Endothelial cell of umbilical vein (primary cell): ENCODE measurements around the gene FKBP7. TPM values are rescaled to one million over a fixed set of nuclear protein-coding genes. Genes with fewer than 3 reads are reported as not detected.

Source experiments
- BruUV-seq: library from RNA; stranded (reverse); fragments of 400-500 nt; replicated peaks from 2 replicates; lab custom pipeline; 2021; lab: Mats Ljungman, UMichigan
- CTCF ChIA-PET: fragments of 300-600, 350-600 bp; sonication (Branson Sonifier 250); formaldehyde crosslinking; loops from one replicate; lab custom pipeline; 2021; ENCODE audit warnings: antibody characterized with exemption, inconsistent platforms; lab: Charles Lee
- POLR2A ChIA-PET: fragments of 300-600, 350-600 bp; sonication (Branson Sonifier 250); formaldehyde crosslinking; loops from one replicate; lab custom pipeline; 2021; ENCODE audit warnings: antibody characterized with exemption, inconsistent platforms; lab: Charles Lee
- DNase-seq: peaks from one replicate; pipeline ENCODE4 v3.0.0-alpha.2; 2011; ENCODE audit warnings: low read depth, low spot score
- FAIRE-seq: peaks from 2 replicates; lab custom pipeline; 2011; peaks lifted over from hg19 to GRCh38; lab: Jason Lieb, UNC
- H2AFZ ChIP-seq: 2 replicates; pipeline ENCODE4 v1.6.0; 2012; ENCODE audit warnings: low read depth, low read length, control low read depth, inconsistent platforms
- H3K27ac ChIP-seq: 2 replicates; pipeline ENCODE4 v1.5.1; 2011; ENCODE audit warnings: low read depth, mild to moderate bottlenecking, control low read depth, low read length, moderate library complexity; ENCODE audit not compliant: insufficient read depth
- H3K27me3 ChIP-seq, 2 experiments: 2 replicates each; pipeline versions ENCODE4 v1.6.0 to v1.6.1; 2011; ENCODE audit warnings: low read length in 2 of 2, mixed read lengths in 1 of 2; ENCODE audit not compliant: control insufficient read depth in 2 of 2, insufficient read depth in 2 of 2
- H3K36me3 ChIP-seq, 2 experiments: 2 replicates in 1 of 2; 3 replicates in 1 of 2; pipeline ENCODE4 v1.5.1; 2011; ENCODE audit warnings: low read length in 2 of 2, mild to moderate bottlenecking in 1 of 2, moderate library complexity in 1 of 2; ENCODE audit not compliant: control insufficient read depth in 2 of 2, insufficient read depth in 2 of 2; ENCODE audit errors: extremely low read depth in 1 of 2
- H3K4me1 ChIP-seq: 3 replicates; pipeline ENCODE4 v1.5.1; 2011; ENCODE audit warnings: mild to moderate bottlenecking, low read length; ENCODE audit not compliant: control insufficient read depth, insufficient read depth; ENCODE audit errors: extremely low read depth
- H3K4me2 ChIP-seq: 2 replicates; pipeline ENCODE4 v1.6.1; 2011; ENCODE audit warnings: low read length, control low read depth, mixed read lengths; ENCODE audit not compliant: insufficient read depth
- H3K4me3 ChIP-seq, 3 experiments: fragments of 200-600 bp in 1 of 3; sonication (generic), shearing (Covaris generic) in 1 of 3; replicated peaks in 1 of 3; 2 replicates each; pipeline ENCODE4 v1.5.1; 2011 to 2016; ENCODE audit warnings: control low read depth in 3 of 3, low read length in 3 of 3, mild to moderate bottlenecking in 2 of 3, inconsistent platforms in 1 of 3, low read depth in 1 of 3, moderate library complexity in 1 of 3; ENCODE audit not compliant: insufficient read depth in 1 of 3
- H3K79me2 ChIP-seq: 2 replicates; pipeline ENCODE4 v1.6.0; 2012; ENCODE audit warnings: low read length, inconsistent platforms; ENCODE audit not compliant: control insufficient read depth, insufficient read depth
- H3K9ac ChIP-seq: replicated peaks from 2 replicates; pipeline ENCODE3; 2011; ENCODE audit warnings: low read length, control low read depth; ENCODE audit not compliant: insufficient read depth; ENCODE audit errors: extremely low read depth
- H3K9me1 ChIP-seq: replicated peaks from 3 replicates; pipeline ENCODE4 v1.6.0; 2011; ENCODE audit warnings: mild to moderate bottlenecking, low read length; ENCODE audit not compliant: control insufficient read depth, insufficient read depth; ENCODE audit errors: extremely low read depth
- H3K9me3 ChIP-seq: replicated peaks from 2 replicates; pipeline ENCODE4 v1.5.1; 2012; ENCODE audit warnings: low read length, inconsistent platforms; ENCODE audit not compliant: control insufficient read depth, insufficient read depth
- H4K20me1 ChIP-seq: replicated peaks from 2 replicates; pipeline ENCODE3; 2011; ENCODE audit warnings: mild to moderate bottlenecking, low read length; ENCODE audit not compliant: control insufficient read depth, insufficient read depth; ENCODE audit errors: extremely low read depth
- EZH2 ChIP-seq: IDR thresholded peaks from 2 replicates; pipeline ENCODE4 v1.6.1; 2012; ENCODE audit warnings: borderline replicate concordance, low read depth, mild to moderate bottlenecking, moderate library complexity, low read length, inconsistent platforms; ENCODE audit not compliant: severe bottlenecking
- FOS ChIP-seq: IDR thresholded peaks from 2 replicates; pipeline ENCODE4 v1.6.1; 2011; ENCODE audit warnings: mild to moderate bottlenecking, low read length, moderate library complexity, borderline replicate concordance; ENCODE audit not compliant: insufficient read depth
- GATA2 ChIP-seq: IDR thresholded peaks from 2 replicates; pipeline ENCODE4 v1.7.0; 2011; ENCODE audit warnings: low read depth, mild to moderate bottlenecking, moderate library complexity, mixed read lengths, low read length; ENCODE audit not compliant: insufficient read length, insufficient read depth
- JUN ChIP-seq: IDR thresholded peaks from 2 replicates; pipeline ENCODE4 v1.6.1; 2011; ENCODE audit warnings: borderline replicate concordance, low read depth; ENCODE audit not compliant: insufficient read length, insufficient read depth
- MYC ChIP-seq: IDR thresholded peaks from one replicate; pipeline ENCODE4 v1.6.1; 2011; ENCODE audit warnings: mild to moderate bottlenecking, low read depth, low read length
- POLR2A ChIP-seq: IDR thresholded peaks from 2 replicates; pipeline ENCODE4 v1.6.1; 2012; ENCODE audit warnings: low read depth, mild to moderate bottlenecking, control low read depth, low read length
- POLR2AphosphoS5 ChIP-seq: IDR thresholded peaks from 2 replicates; pipeline ENCODE4 v1.6.1; 2012; ENCODE audit warnings: low read depth, mild to moderate bottlenecking, control low read depth, low read length, moderate library complexity; ENCODE audit not compliant: insufficient read depth
- dilution Hi-C: fragments of 300-500 bp; cut with MboI; formaldehyde crosslinking; loops from one replicate; pipeline ENCODE4 v1.15.0; 2019; ENCODE audit warnings: low sequenced_read_pairs; ENCODE audit not compliant: extremely low pct_ligation_motif_present
- intact Hi-C: fragments of 100-400 bp; cut with micrococcal nuclease; formaldehyde crosslinking; loops from one replicate; pipeline ENCODE4 v1.10.0; 2022
- polyA plus RNA-seq, 4 experiments: library from polyadenylated mRNA; depleted of rRNA in 3 of 4; stranded (reverse) in 3 of 4; unstranded in 1 of 4; fragments of >200 nt; gene quantifications; 2 replicates each; pipeline versions ENCODE4 v1.2.1 to v1.2.3, GENCODE V29; 2011 to 2012; ENCODE audit warnings: missing spikeins in 1 of 4
- total RNA-seq: library from RNA; stranded (reverse); gene quantifications from 2 replicates; pipeline ENCODE4 v1.2.3, GENCODE V29; 2021
- TF ChIP-seq, protein P1 (sequence below), 2 donors: IDR thresholded peaks; 1 replicate in 1 of 2; 2 replicates in 1 of 2; pipeline ENCODE4 v1.5.1; 2011; ENCODE audit warnings: low read length in 2 of 2, mild to moderate bottlenecking in 2 of 2, moderate library complexity in 2 of 2, control low read depth in 1 of 2, inconsistent platforms in 1 of 2, low read depth in 1 of 2; ENCODE audit not compliant: insufficient read depth in 1 of 2; ENCODE audit errors: extremely low read depth in 1 of 2
- TF ChIP-seq, protein P2 (sequence below): IDR thresholded peaks from 2 replicates; pipeline ENCODE4 v1.6.1; 2011; ENCODE audit not compliant: insufficient read depth, insufficient read length

Gene FKBP7
- total and polyA plus RNA-seq, 2 donors (not counting 3 experiments of a cell fraction or from before 2014, with no cell fraction given) = 11.2 to 20.5 TPM

DNA sequence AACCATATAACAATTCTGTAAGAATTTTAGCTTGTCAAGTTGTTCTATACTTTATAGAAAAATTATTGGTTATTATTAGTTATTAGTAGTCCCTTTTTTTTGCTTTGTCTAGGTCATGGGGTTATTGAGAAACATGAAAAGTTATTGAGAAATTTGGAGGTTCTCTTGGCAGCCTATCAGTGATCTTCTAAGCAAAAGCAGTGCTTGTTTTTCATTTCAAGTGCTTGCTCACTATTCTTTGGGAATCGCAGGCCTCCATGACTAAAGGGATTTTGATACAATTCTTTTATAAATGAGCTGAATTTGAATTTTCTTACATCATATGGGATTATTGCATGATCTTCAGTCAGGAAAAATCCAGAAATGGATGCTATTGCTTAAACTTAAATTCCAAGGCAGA, 27.7 kb upstream of the FKBP7 start:
- no peaks in the 10 kb centered on the region for H3K9me3 ChIP-seq
- no peak for TF ChIP-seq MYC
- TF ChIP-seq EZH2 = no peak
- no peak for TF ChIP-seq POLR2A
- no peak for TF ChIP-seq FOS
- no peak for TF ChIP-seq GATA2
- no peak for TF ChIP-seq POLR2AphosphoS5
- TF ChIP-seq, protein P1, sequence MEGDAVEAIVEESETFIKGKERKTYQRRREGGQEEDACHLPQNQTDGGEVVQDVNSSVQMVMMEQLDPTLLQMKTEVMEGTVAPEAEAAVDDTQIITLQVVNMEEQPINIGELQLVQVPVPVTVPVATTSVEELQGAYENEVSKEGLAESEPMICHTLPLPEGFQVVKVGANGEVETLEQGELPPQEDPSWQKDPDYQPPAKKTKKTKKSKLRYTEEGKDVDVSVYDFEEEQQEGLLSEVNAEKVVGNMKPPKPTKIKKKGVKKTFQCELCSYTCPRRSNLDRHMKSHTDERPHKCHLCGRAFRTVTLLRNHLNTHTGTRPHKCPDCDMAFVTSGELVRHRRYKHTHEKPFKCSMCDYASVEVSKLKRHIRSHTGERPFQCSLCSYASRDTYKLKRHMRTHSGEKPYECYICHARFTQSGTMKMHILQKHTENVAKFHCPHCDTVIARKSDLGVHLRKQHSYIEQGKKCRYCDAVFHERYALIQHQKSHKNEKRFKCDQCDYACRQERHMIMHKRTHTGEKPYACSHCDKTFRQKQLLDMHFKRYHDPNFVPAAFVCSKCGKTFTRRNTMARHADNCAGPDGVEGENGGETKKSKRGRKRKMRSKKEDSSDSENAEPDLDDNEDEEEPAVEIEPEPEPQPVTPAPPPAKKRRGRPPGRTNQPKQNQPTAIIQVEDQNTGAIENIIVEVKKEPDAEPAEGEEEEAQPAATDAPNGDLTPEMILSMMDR (IDR thresholded peaks at IDR 0.05; ENCODE audit: extremely low read depth in 1 of 2, insufficient read depth in 1 of 2, low read depth in 1 of 2, low read length in 2 of 2) = no peak
- TF ChIP-seq JUN = no peak
- TF ChIP-seq, protein P2, sequence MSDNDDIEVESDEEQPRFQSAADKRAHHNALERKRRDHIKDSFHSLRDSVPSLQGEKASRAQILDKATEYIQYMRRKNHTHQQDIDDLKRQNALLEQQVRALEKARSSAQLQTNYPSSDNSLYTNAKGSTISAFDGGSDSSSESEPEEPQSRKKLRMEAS = no peak
- H4K20me1 ChIP-seq = no peaks in the 10 kb centered on the region
- dilution Hi-C loops = no loop called here
- no TSS peak for BruUV-seq
- no peak overlapping the region for H3K27ac ChIP-seq
- no peaks in the 10 kb centered on the region for H3K9me1 ChIP-seq
- no peaks in the 10 kb centered on the region for H3K79me2 ChIP-seq
- H3K4me1 ChIP-seq = no peaks in the 10 kb centered on the region
- FAIRE-seq (no peak), DNase-seq (no peak)
- intact Hi-C loops = no loop called here
- H3K4me3 ChIP-seq = no peak overlapping the region
- POLR2A ChIA-PET = no interaction called here
- no peak overlapping the region for H3K9ac ChIP-seq
- H3K27me3 ChIP-seq = no peaks in the 10 kb centered on the region
- CTCF ChIA-PET = no interaction called here
- no peak overlapping the region for H3K4me2 ChIP-seq
- H3K36me3 ChIP-seq = peaks cover 1 to 10% of the 10 kb centered on the region in 2 experiments
- H2AFZ ChIP-seq = no peak overlapping the region
